Type B pancreatic cell (in vitro differentiated cells): ENCODE data around the gene UTS2R. TPM values are rescaled to one million over a fixed set of nuclear protein-coding genes. Genes with fewer than 3 reads are reported as not detected.

Source experiments
- DNase-seq: peaks from one replicate; pipeline ENCODE4 v3.0.0; 2021; ENCODE audit warnings: mixed read lengths; ENCODE audit not compliant: unreplicated experiment; ENCODE audit errors: extremely low spot score
- H3K27ac Mint-ChIP-seq: 2 replicates; pipeline ENCODE4 v1.8.0; 2021; ENCODE audit warnings: mild to moderate bottlenecking, mixed read lengths
- H3K27me3 Mint-ChIP-seq: 2 replicates; pipeline ENCODE4 v1.8.0; 2021; ENCODE audit warnings: mixed read lengths
- H3K36me3 Mint-ChIP-seq: 2 replicates; pipeline ENCODE4 v1.8.0; 2021; ENCODE audit warnings: mixed read lengths
- H3K4me1 Mint-ChIP-seq: one replicate; pipeline ENCODE4 v1.8.0; 2021; ENCODE audit warnings: mixed read lengths; ENCODE audit not compliant: unreplicated experiment
- H3K4me3 Mint-ChIP-seq: 2 replicates; pipeline ENCODE4 v1.8.0; 2021; ENCODE audit warnings: mild to moderate bottlenecking, mixed read lengths
- H3K9me3 Mint-ChIP-seq: 2 replicates; pipeline ENCODE4 v1.8.0; 2021; ENCODE audit warnings: mixed read lengths
- total RNA-seq: library from RNA; stranded (reverse); gene quantifications from 2 replicates; pipeline ENCODE4 v1.2.1, GENCODE V29; 2021; ENCODE audit warnings: low replicate concordance
- TF ChIP-seq, protein P1 (sequence below): fragments of 200-600 bp; sonication (generic); conservative IDR thresholded peaks from 2 replicates; pipeline ENCODE4 v1.5.0; 2021; ENCODE audit warnings: antibody characterized with exemption, mild to moderate bottlenecking

Gene UTS2R
- total RNA-seq, 1 donor from 2014 or later, result 0.97 TPM

DNA sequence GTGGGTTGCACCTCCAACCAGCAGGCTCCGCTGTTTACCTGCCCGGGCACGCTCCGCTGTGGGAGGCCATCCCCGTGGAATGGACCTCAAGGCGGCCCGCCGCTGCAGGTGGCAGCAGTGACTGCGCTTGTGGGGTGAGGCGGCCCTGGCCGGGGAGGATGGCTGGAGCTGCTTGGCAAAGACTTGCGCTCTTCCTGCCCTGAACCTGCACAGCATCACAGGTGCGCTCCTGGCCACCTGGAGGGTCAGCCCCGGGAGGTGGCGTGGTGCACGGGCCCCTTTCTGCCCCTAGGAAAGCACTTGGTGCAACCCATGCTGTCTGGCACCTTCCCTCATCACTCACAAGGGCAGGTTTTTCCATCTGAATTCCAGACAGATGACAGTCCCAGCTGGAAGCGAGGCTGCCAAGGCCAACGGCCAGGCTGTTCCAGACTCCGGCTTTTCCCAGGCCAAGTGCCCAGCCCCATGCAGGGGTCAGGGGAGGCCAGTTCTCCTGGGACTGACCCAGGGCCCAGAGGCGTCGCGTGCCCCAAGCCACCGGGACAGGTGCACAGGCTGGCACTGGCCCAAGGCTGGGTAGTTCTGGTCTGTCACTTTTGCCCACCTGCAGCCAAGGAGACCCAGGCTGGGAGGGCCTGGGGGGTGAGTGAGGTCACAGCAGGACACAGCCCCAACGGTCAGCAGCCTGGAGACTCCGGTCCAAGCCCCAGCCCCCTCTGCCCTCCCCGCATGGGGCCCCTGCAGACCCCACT lies 13.3 kb downstream of the UTS2R start:
- Mint-ChIP-seq H3K9me3 (no peaks in the 10 kb centered on the region), H3K27me3 (peaks cover 10% of the 10 kb centered on the region), H3K4me1 (peaks cover 6% of the 10 kb centered on the region), H3K36me3 (no peaks in the 10 kb centered on the region), H3K27ac (no peak overlapping the region), H3K4me3 (no peak overlapping the region)
- DNase-seq, result no peak
- TF ChIP-seq, protein P1, sequence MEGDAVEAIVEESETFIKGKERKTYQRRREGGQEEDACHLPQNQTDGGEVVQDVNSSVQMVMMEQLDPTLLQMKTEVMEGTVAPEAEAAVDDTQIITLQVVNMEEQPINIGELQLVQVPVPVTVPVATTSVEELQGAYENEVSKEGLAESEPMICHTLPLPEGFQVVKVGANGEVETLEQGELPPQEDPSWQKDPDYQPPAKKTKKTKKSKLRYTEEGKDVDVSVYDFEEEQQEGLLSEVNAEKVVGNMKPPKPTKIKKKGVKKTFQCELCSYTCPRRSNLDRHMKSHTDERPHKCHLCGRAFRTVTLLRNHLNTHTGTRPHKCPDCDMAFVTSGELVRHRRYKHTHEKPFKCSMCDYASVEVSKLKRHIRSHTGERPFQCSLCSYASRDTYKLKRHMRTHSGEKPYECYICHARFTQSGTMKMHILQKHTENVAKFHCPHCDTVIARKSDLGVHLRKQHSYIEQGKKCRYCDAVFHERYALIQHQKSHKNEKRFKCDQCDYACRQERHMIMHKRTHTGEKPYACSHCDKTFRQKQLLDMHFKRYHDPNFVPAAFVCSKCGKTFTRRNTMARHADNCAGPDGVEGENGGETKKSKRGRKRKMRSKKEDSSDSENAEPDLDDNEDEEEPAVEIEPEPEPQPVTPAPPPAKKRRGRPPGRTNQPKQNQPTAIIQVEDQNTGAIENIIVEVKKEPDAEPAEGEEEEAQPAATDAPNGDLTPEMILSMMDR, result no peak

DNA sequence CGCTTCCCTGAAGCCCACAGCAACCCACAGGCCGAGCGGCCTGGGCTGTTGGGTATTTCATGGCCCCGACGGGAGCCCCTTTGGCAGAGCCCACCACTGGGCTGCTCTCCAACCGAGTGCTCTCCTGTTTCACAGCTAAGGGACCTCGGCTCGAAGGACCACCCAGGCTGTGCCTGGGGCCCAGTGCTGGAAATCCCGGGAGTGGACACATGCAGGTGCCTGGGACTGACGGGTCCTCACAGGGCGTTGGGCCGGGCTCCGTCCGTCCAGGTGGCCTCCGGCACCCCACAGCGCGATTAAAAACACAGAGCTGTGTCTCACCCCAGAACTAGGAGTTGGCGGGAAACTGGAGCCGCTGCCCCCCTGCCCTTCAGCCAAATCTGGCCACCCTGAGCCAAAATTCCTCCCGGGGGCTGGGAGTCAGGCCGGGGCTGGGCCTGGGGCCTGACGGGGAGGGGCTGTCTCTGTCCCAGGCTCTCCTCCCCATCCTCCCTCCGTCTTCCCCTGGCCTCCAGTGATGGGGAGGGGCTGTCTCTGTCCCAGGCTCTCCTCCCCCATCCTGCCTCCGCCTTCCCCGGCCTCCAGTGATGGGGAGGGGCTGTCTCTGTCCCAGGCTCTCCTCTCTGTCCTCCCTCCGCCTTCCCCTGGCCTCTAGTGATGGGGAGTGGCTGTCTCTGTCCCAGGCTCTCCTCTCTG lies 14.1 kb downstream of the UTS2R start:
- peaks cover 5% of the 10 kb centered on the region for H3K27me3 Mint-ChIP-seq
- peaks cover 6% of the 10 kb centered on the region for H3K4me1 Mint-ChIP-seq
- H3K36me3 Mint-ChIP-seq, result no peaks in the 10 kb centered on the region
- TF ChIP-seq, protein P1, result no peak
- no peak for DNase-seq
- H3K27ac Mint-ChIP-seq, result no peak overlapping the region
- no peak overlapping the region for H3K4me3 Mint-ChIP-seq
- no peaks in the 10 kb centered on the region for H3K9me3 Mint-ChIP-seq

DNA sequence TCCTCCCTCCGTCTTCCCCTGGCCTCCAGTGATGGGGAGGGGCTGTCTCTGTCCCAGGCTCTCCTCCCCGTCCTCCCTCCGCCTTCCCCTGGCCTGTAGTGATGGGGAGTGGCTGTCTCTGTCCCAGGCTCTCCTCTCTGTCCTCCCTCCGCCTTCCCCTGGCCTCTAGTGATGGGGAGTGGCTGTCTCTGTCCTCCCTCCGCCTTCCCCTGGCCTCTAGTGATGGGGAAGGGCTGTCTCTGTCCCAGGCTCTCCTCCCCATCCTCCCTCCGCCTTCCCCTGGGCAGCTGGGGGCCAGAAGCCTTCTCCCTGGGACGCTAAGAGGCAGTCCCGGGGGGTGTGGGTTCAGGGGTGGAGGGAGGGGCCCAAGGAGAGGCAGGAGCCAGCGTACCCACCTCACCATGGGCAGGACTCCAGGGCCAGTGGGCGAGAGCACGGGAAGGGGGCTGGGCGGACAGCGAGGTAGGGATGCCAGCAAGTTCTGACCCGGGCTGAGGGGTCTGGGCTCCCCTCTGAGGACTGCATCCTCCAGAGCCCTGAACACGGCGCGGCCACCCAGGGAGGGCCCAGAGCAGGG lies 14.8 kb downstream of the UTS2R start:
- DNase-seq, result no peak
- no peak overlapping the region for H3K4me3 Mint-ChIP-seq
- no peak overlapping the region for H3K27ac Mint-ChIP-seq
- peaks cover 6% of the 10 kb centered on the region for H3K4me1 Mint-ChIP-seq
- no peaks in the 10 kb centered on the region for H3K36me3 Mint-ChIP-seq
- no peaks in the 10 kb centered on the region for H3K9me3 Mint-ChIP-seq
- peaks cover 3% of the 10 kb centered on the region for H3K27me3 Mint-ChIP-seq
- TF ChIP-seq, protein P1, result no peak

DNA sequence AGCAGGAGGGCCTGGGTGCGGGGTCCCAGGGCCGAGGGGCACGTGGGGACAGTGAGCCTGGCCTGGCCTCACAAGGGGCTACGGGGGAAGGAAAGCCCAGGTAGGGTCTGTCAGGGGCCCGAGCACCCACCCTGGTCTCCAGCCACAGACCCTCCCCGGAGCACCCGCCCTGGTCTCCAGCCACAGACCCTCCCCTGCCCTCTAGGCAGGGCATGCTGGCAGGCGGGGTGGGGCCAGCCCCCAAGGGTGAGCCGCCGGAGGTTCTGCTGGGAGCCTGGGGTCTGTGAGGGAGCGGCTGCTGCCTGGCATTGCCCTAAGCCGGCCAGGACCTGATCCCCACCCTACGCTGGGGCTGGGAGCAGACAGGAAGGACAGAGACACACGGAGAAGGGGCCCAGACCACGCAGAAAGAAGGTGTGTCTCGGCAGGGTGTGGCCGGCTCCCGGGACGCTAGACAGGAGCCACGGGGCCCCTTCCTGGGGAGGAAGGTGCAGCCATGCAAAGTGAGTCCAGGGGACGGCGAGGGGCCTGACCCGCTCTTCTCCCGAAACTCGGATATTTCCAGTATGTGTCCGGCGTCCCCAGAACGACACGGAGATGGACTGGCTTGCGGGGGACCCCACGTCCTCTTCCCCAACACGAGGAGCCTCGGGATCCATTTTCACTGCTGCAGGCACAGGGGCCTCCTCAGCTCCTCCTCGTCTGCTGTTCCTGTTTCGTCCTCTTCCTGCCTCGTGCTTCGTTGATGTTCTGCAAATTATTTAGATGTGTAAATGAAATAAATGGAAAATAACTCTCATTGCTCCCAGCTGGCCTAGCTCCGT lies 15.5 kb downstream of the UTS2R start:
- Mint-ChIP-seq H3K4me3 (no peak overlapping the region), H3K27ac (no peak overlapping the region)
- TF ChIP-seq, protein P1, result no peak

DNA sequence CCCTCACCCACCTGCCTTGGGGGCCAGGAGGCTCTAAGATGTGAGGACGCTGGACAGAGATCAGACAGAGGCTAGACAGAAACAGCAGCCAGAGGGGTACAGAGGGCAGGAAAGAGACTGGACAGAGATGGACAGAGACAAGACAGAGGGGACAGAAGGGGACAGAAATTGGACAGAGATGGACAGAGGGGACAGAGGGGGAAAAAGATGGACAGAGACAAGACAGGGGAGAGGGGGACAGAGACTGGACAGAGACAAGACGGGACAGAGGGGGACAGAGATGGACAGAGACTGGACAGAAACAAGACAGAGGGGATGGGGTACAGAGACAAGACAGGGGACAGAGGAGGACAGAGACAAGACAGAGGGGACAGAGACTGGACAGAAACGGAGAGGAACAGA lies 16.1 kb downstream of the UTS2R start:
- peaks cover 2% of the 10 kb centered on the region for H3K36me3 Mint-ChIP-seq
- H3K4me3 Mint-ChIP-seq, result no peak overlapping the region
- DNase-seq, result no peak
- H3K9me3 Mint-ChIP-seq, result no peaks in the 10 kb centered on the region
- peaks cover 6% of the 10 kb centered on the region for H3K4me1 Mint-ChIP-seq
- H3K27me3 Mint-ChIP-seq, result peaks cover 3% of the 10 kb centered on the region
- no peak overlapping the region for H3K27ac Mint-ChIP-seq
- TF ChIP-seq, protein P1, result no peak

More for the DNA sequence above, 15.5 kb downstream of the UTS2R start:
- no peaks in the 10 kb centered on the region for H3K36me3 Mint-ChIP-seq
- DNase-seq, result no peak
- peaks cover 3% of the 10 kb centered on the region for H3K27me3 Mint-ChIP-seq
- H3K9me3 Mint-ChIP-seq, result no peaks in the 10 kb centered on the region
- peaks cover 6% of the 10 kb centered on the region for H3K4me1 Mint-ChIP-seq
